K562 (cell line): Measurements from ENCODE around the gene PNP. TPM values are rescaled to one million over a fixed set of nuclear protein-coding genes. Genes with fewer than 3 reads are reported as not detected.

Experiments used
- ATAC-seq: fragments of 200-7000 bp; cut with Tn5 transposase; 3 replicates; pipeline ENCODE4 v1.9.1; 2020; ENCODE audit warnings: moderate library complexity
- BruUV-seq: library from RNA; stranded (reverse); fragments of 400-500 nt; replicated peaks from 2 replicates; lab custom pipeline; 2021; lab: Mats Ljungman, UMichigan
- CTCF ChIA-PET: fragments of 300-600 bp; formaldehyde crosslinking; extraction: SDS; loops from one replicate; lab custom pipeline; 2021; ENCODE audit warnings: low intra/inter-chr PET ratio; lab: Yijun Ruan, JAX
- POLR2A ChIA-PET: fragments of 300-600, 350-650 bp; sonication (Branson Sonifier 250); formaldehyde crosslinking; extraction: SDS; loops from one replicate; lab custom pipeline; 2021; ENCODE audit warnings: antibody characterized with exemption, inconsistent platforms; lab: Yijun Ruan, JAX
- DNase-seq, 4 experiments: peaks; one replicate each; pipeline versions ENCODE4 v3.0.0 to v3.0.0-alpha.2; 2011 to 2018; ENCODE audit warnings: low spot score in 3 of 4, mixed read lengths in 3 of 4; ENCODE audit errors: extremely low read depth in 1 of 4
- FAIRE-seq: peaks from 2 replicates; lab custom pipeline; 2011; peaks lifted over from hg19 to GRCh38; lab: Jason Lieb, UNC
- H2AFZ ChIP-seq: 2 replicates; pipeline ENCODE4 v1.6.0; 2011; ENCODE audit warnings: low read depth, low read length, control low read depth, inconsistent platforms
- H3K27ac ChIP-seq: fragments of 200-600 bp; 3 replicates; pipeline ENCODE4 v1.8.0; 2011; ENCODE audit warnings: low read depth, mild to moderate bottlenecking, control low read depth, inconsistent platforms, low read length, moderate library complexity, mixed read lengths; ENCODE audit errors: extremely low read depth
- H3K27me3 ChIP-seq, 2 experiments: fragments of 300-600 bp in 1 of 2; 2 replicates in 1 of 2; 3 replicates in 1 of 2; pipeline versions ENCODE4 v1.6.0 to v1.8.0; 2011; ENCODE audit warnings: inconsistent platforms in 2 of 2, low read length in 2 of 2, mild to moderate bottlenecking in 1 of 2, mixed read lengths in 1 of 2, moderate library complexity in 1 of 2; ENCODE audit not compliant: control insufficient read depth in 2 of 2, insufficient read depth in 2 of 2
- H3K36me3 ChIP-seq: fragments of 300-600 bp; 3 replicates; pipeline ENCODE4 v1.8.0; 2011; ENCODE audit warnings: mild to moderate bottlenecking, low read length, inconsistent platforms; ENCODE audit not compliant: control insufficient read depth, insufficient read depth
- H3K4me1 ChIP-seq, 2 experiments: fragments of 200-600 bp in 1 of 2; replicated peaks in 1 of 2; 2 replicates in 1 of 2; 3 replicates in 1 of 2; pipeline versions ENCODE4 v1.5.1 to v1.8.0; 2011; ENCODE audit warnings: inconsistent platforms in 2 of 2, low read length in 2 of 2, mild to moderate bottlenecking in 1 of 2, mixed read lengths in 1 of 2, moderate library complexity in 1 of 2; ENCODE audit not compliant: control insufficient read depth in 2 of 2, insufficient read depth in 2 of 2
- H3K4me2 ChIP-seq: 2 replicates; pipeline ENCODE4 v1.6.1; 2011; ENCODE audit warnings: low read length, control low read depth, inconsistent platforms, mixed read lengths; ENCODE audit not compliant: insufficient read depth
- H3K4me3 ChIP-seq: fragments of 200-600 bp; sonication (generic), shearing (Covaris generic); 2 replicates; pipeline ENCODE4 v1.5.1; 2016; ENCODE audit warnings: control low read depth, inconsistent platforms
- H3K79me2 ChIP-seq: fragments of 200-600 bp; 3 replicates; pipeline ENCODE4 v1.8.0; 2011; ENCODE audit warnings: low read length, inconsistent platforms; ENCODE audit not compliant: control insufficient read depth, insufficient read depth
- H3K9ac ChIP-seq, 2 experiments: 2 replicates each; pipeline versions ENCODE4 v1.6.0 to v1.6.1; 2011; ENCODE audit warnings: low read depth in 2 of 2, low read length in 2 of 2, control low read depth in 1 of 2, inconsistent platforms in 1 of 2, mild to moderate bottlenecking in 1 of 2, mixed read lengths in 1 of 2; ENCODE audit not compliant: insufficient read depth in 1 of 2
- H3K9me1 ChIP-seq: one replicate; pipeline ENCODE4 v1.6.0; 2011; ENCODE audit warnings: inconsistent platforms, mild to moderate bottlenecking, low read length, moderate library complexity; ENCODE audit not compliant: control insufficient read depth, insufficient read depth
- H3K9me3 ChIP-seq: replicated peaks from 2 replicates; pipeline ENCODE4 v1.5.1; 2011; ENCODE audit warnings: low read depth, low read length, inconsistent platforms; ENCODE audit not compliant: control insufficient read depth, insufficient read depth
- H4K20me1 ChIP-seq: replicated peaks from 2 replicates; pipeline ENCODE4 v1.6.1; 2011; ENCODE audit warnings: low read length, inconsistent platforms, mixed read lengths; ENCODE audit not compliant: control insufficient read depth, insufficient read depth
- ADNP ChIP-seq: fragments of 200-800 bp; sonication (Bioruptor generic); IDR thresholded peaks from 2 replicates; pipeline ENCODE4 v1.6.1; 2016; ENCODE audit warnings: missing genetic modification characterization, missing compliant biosample characterization
- BCL6 ChIP-seq: fragments of 250-450 bp; sonication (Bioruptor Pico); IDR thresholded peaks from 2 replicates; pipeline ENCODE4 v1.4.0; 2020
- HDAC6 ChIP-seq: IDR thresholded peaks from 2 replicates; pipeline ENCODE4 v1.6.1; 2012; ENCODE audit warnings: low read depth, mild to moderate bottlenecking, control low read depth, inconsistent platforms, low read length, moderate library complexity
- HMG20B ChIP-seq: fragments of 250-450 bp; sonication (Bioruptor Pico); IDR thresholded peaks from 2 replicates; pipeline ENCODE4 v1.5.0; 2021; ENCODE audit warnings: mild to moderate bottlenecking
- IFI16 ChIP-seq: fragments of 250-450 bp; sonication (Bioruptor Pico); IDR thresholded peaks from 2 replicates; pipeline ENCODE4 v2.1.2; 2022; ENCODE audit warnings: mild to moderate bottlenecking, inconsistent platforms
- OTX1 ChIP-seq: fragments of 450-650 bp; formaldehyde crosslinking; IDR thresholded peaks from 2 replicates; pipeline ENCODE4 v1.4.0; 2022; ENCODE audit warnings: mild to moderate bottlenecking
- RFX1 ChIP-seq: fragments of 450-650 bp; IDR thresholded peaks from 2 replicates; pipeline ENCODE4 v1.6.1; 2016; ENCODE audit warnings: mild to moderate bottlenecking, moderate library complexity
- SMARCA4 ChIP-seq: fragments of 450-650 bp; IDR thresholded peaks from 2 replicates; pipeline ENCODE4 v1.6.1; 2016
- WHSC1 ChIP-seq: IDR thresholded peaks from one replicate; pipeline ENCODE4 v1.6.1; 2012; ENCODE audit warnings: low read length, control low read depth, inconsistent platforms
- ZNF311 ChIP-seq: fragments of 250-450 bp; sonication (Bioruptor Pico); IDR thresholded peaks from 2 replicates; pipeline ENCODE4 v1.4.0; 2020; ENCODE audit warnings: mild to moderate bottlenecking, moderate library complexity
- ZNF384 ChIP-seq: IDR thresholded peaks from 2 replicates; pipeline ENCODE4 v1.6.1; 2012; ENCODE audit warnings: low read depth, low read length, improper control_type of control experiment
- ZNF507 ChIP-seq: conservative IDR thresholded peaks from 2 replicates; pipeline ENCODE4 v1.6.1; 2017; ENCODE audit warnings: missing genetic modification characterization, missing compliant biosample characterization
- ZNF707 ChIP-seq: fragments of 250-450 bp; sonication (Bioruptor Pico); conservative IDR thresholded peaks from 2 replicates; pipeline ENCODE4 v1.8.0; 2022; ENCODE audit warnings: inconsistent platforms, mild to moderate bottlenecking, moderate library complexity
- WGBS: fragments of 100-300 bp; shearing (Covaris generic); methylation state at CpG from one replicate; pipeline ENCODE4 v1.1.6; 2016; ENCODE audit warnings: low coverage, mixed read lengths; ENCODE audit not compliant: insufficient coverage; ENCODE audit errors: missing lambda C conversion rate; 5-methylcytosine and 5-hydroxymethylcytosine counted together
- in situ Hi-C: fragments of 300-500 bp; cut with MboI; formaldehyde crosslinking; loops from 4 replicates; pipeline ENCODE4 v1.15.0; 2018; ENCODE audit warnings: inconsistent platforms, mixed read lengths
- intact Hi-C: fragments of 100-400 bp; cut with micrococcal nuclease; formaldehyde crosslinking; loops from 2 replicates; pipeline ENCODE4 v1.14.2; 2022
- polyA plus RNA-seq, 8 experiments: library from polyadenylated mRNA; depleted of rRNA in 4 of 8; stranded (reverse) in 5 of 8; unstranded in 3 of 8; fragments of >200 nt; fragmentation: Nextera tagmentation in 2 of 8; fragmentation: Illumina TruSeq in 1 of 8; extraction: Ambion mirVana in 2 of 8; extraction: Trizol in 1 of 8; gene quantifications; 2 replicates each; pipeline versions ENCODE4 v1.2.1 to v1.2.3, GENCODE V29; 2011 to 2014; ENCODE audit warnings: inconsistent platforms in 1 of 8, missing spikeins in 1 of 8
- total RNA-seq, 7 experiments: library from RNA; depleted of rRNA in 6 of 7; stranded (reverse); fragments of >200 nt in 6 of 7; fragmentation: Illumina TruSeq in 2 of 7; extraction: Trizol in 2 of 7; gene quantifications; 2 replicates each; pipeline versions ENCODE4 v1.2.1 to v1.2.3, GENCODE V29; 2011 to 2021; ENCODE audit warnings: low replicate concordance in 1 of 7
- TF ChIP-seq, protein P1 (sequence below), 2 experiments: fragments of 200-800 bp in 1 of 2; sonication (Bioruptor generic) in 1 of 2; sonication (generic) in 1 of 2; formaldehyde crosslinking in 1 of 2; IDR thresholded peaks in 1 of 2; conservative IDR thresholded peaks in 1 of 2; 2 replicates each; pipeline versions ENCODE4 v1.5.0 to v1.6.1; 2016 to 2020; ENCODE audit warnings: missing compliant biosample characterization in 1 of 2, missing genetic modification characterization in 1 of 2, missing genetic modification reagents in 1 of 2
- TF ChIP-seq, protein P2 (sequence below), 3 experiments: fragments of 200-800 bp in 1 of 3; fragments of 250-450 bp in 1 of 3; fragments of 450-650 bp in 1 of 3; sonication (Bioruptor Pico) in 1 of 3; sonication (Bioruptor generic) in 1 of 3; formaldehyde crosslinking in 1 of 3; IDR thresholded peaks; 2 replicates each; pipeline versions ENCODE4 v1.6.1 to v1.8.0; 2016 to 2022; ENCODE audit warnings: mild to moderate bottlenecking in 2 of 3, missing genetic modification characterization in 2 of 3, missing compliant biosample characterization in 1 of 3, moderate library complexity in 1 of 3
- TF ChIP-seq, protein P3 (sequence below): fragments of 200-800 bp; sonication (Bioruptor generic); IDR thresholded peaks from 2 replicates; pipeline ENCODE4 v1.6.1; 2017; ENCODE audit warnings: missing genetic modification characterization, missing compliant biosample characterization
- TF ChIP-seq, protein P4 (sequence below): sonication (generic); formaldehyde crosslinking; IDR thresholded peaks from 2 replicates; pipeline ENCODE4 v1.9.0; 2022; ENCODE audit warnings: mild to moderate bottlenecking, missing genetic modification reagents

Gene PNP
- total and polyA plus RNA-seq, 9 of the 15 experiments (the other 6 are each of a cell fraction or from before 2014, with no cell fraction given) = 92.5 to 288 (median 137) TPM

DNA sequence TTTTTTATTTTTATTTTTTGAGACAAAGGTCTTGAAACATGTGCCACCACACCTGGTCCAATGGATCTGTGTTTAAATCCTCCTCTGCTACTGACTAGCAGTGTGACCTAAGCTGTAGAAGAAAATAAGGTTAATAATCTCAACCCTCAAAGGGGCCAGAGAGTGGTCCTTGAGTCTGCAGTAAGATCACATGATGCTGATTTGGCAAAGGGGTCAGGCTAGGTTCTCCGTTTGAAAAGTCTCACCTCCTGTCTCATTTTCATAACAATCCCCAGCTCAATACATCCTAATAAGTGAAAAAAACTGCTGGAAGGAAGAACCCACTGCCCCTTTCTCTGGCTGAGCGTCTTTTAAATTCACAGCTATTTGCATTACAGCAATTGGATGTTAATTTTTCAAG, 47.9 kb upstream of the PNP start:
- CTCF ChIA-PET = interaction anchor here (0.7 kb wide), 1 partner anchor 29 kb away, joined by 4 read pairs; no protein-coding TSS in a partner anchor
- no peak overlapping the region for H3K27ac ChIP-seq
- H3K9ac ChIP-seq = no peak overlapping the region
- H3K4me2 ChIP-seq = no peak overlapping the region
- H3K27me3 ChIP-seq = no peaks in the 10 kb centered on the region
- DNase-seq (no peak), FAIRE-seq (no peak), ATAC-seq (no peak)
- 17% methylated on average over 2 of the region's 2 CpGs for WGBS
- H3K9me3 ChIP-seq = no peaks in the 10 kb centered on the region
- H3K9me1 ChIP-seq = no peaks in the 10 kb centered on the region
- no peak overlapping the region for H3K4me3 ChIP-seq
- intact Hi-C loops (no loop called here), in situ Hi-C loops (no loop called here)
- no peak overlapping the region for H2AFZ ChIP-seq
- H4K20me1 ChIP-seq = no peaks in the 10 kb centered on the region
- POLR2A ChIA-PET = no interaction called here
- H3K36me3 ChIP-seq = no peaks in the 10 kb centered on the region
- BruUV-seq = no TSS peak
- no peaks in the 10 kb centered on the region for H3K79me2 ChIP-seq
- H3K4me1 ChIP-seq = peaks cover 0 to 3% of the 10 kb centered on the region in 2 experiments; a peak in 2 of 5 replicates
- TF ChIP-seq WHSC1 = no peak
- no peak for TF ChIP-seq BCL6 (CRISPR knock-in tag)
- no peak for TF ChIP-seq HDAC6
- TF ChIP-seq, protein P1, sequence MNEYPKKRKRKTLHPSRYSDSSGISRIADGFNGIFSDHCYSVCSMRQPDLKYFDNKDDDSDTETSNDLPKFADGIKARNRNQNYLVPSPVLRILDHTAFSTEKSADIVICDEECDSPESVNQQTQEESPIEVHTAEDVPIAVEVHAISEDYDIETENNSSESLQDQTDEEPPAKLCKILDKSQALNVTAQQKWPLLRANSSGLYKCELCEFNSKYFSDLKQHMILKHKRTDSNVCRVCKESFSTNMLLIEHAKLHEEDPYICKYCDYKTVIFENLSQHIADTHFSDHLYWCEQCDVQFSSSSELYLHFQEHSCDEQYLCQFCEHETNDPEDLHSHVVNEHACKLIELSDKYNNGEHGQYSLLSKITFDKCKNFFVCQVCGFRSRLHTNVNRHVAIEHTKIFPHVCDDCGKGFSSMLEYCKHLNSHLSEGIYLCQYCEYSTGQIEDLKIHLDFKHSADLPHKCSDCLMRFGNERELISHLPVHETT (CRISPR knock-in tag; conservative IDR thresholded peaks at IDR 0.05 in 1 of 2, IDR thresholded peaks at IDR 0.05 in 1 of 2) = no peak
- TF ChIP-seq SMARCA4 = no peak
- TF ChIP-seq HMG20B = no peak
- TF ChIP-seq OTX1 (CRISPR knock-in tag) = no peak
- TF ChIP-seq, protein P2, sequence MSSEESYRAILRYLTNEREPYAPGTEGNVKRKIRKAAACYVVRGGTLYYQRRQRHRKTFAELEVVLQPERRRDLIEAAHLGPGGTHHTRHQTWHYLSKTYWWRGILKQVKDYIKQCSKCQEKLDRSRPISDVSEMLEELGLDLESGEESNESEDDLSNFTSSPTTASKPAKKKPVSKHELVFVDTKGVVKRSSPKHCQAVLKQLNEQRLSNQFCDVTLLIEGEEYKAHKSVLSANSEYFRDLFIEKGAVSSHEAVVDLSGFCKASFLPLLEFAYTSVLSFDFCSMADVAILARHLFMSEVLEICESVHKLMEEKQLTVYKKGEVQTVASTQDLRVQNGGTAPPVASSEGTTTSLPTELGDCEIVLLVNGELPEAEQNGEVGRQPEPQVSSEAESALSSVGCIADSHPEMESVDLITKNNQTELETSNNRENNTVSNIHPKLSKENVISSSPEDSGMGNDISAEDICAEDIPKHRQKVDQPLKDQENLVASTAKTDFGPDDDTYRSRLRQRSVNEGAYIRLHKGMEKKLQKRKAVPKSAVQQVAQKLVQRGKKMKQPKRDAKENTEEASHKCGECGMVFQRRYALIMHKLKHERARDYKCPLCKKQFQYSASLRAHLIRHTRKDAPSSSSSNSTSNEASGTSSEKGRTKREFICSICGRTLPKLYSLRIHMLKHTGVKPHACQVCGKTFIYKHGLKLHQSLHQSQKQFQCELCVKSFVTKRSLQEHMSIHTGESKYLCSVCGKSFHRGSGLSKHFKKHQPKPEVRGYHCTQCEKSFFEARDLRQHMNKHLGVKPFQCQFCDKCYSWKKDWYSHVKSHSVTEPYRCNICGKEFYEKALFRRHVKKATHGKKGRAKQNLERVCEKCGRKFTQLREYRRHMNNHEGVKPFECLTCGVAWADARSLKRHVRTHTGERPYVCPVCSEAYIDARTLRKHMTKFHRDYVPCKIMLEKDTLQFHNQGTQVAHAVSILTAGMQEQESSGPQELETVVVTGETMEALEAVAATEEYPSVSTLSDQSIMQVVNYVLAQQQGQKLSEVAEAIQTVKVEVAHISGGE (CRISPR knock-in tag; IDR thresholded peaks at IDR 0.05) = no peak
- TF ChIP-seq, protein P3, sequence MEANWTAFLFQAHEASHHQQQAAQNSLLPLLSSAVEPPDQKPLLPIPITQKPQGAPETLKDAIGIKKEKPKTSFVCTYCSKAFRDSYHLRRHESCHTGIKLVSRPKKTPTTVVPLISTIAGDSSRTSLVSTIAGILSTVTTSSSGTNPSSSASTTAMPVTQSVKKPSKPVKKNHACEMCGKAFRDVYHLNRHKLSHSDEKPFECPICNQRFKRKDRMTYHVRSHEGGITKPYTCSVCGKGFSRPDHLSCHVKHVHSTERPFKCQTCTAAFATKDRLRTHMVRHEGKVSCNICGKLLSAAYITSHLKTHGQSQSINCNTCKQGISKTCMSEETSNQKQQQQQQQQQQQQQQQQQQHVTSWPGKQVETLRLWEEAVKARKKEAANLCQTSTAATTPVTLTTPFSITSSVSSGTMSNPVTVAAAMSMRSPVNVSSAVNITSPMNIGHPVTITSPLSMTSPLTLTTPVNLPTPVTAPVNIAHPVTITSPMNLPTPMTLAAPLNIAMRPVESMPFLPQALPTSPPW (CRISPR knock-in tag) = no peak
- TF ChIP-seq ZNF507 (tag) = no peak
- no peak for TF ChIP-seq RFX1
- TF ChIP-seq ADNP = no peak
- no peak for TF ChIP-seq IFI16 (CRISPR knock-in tag)
- no peak for TF ChIP-seq ZNF311 (CRISPR knock-in tag)
- no peak for TF ChIP-seq ZNF707 (CRISPR knock-in tag)
- TF ChIP-seq ZNF384 = no peak
- TF ChIP-seq, protein P4, sequence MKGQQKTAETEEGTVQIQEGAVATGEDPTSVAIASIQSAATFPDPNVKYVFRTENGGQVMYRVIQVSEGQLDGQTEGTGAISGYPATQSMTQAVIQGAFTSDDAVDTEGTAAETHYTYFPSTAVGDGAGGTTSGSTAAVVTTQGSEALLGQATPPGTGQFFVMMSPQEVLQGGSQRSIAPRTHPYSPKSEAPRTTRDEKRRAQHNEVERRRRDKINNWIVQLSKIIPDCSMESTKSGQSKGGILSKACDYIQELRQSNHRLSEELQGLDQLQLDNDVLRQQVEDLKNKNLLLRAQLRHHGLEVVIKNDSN (CRISPR knock-in tag) = no peak
